K562 (cell line): ENCODE measurements around the gene FLOT2. TPM values are rescaled to one million over a fixed set of nuclear protein-coding genes. Genes with fewer than 3 reads are reported as not detected.

ENCODE experiments used
- ATAC-seq: fragments of 200-7000 bp; cut with Tn5 transposase; 3 replicates; pipeline ENCODE4 v1.9.1; 2020; ENCODE audit warnings: moderate library complexity
- BruUV-seq: library from RNA; stranded (reverse); fragments of 400-500 nt; replicated peaks from 2 replicates; lab custom pipeline; 2021; lab: Mats Ljungman, UMichigan
- CTCF ChIA-PET: fragments of 300-600 bp; formaldehyde crosslinking; extraction: SDS; loops from one replicate; lab custom pipeline; 2021; ENCODE audit warnings: low intra/inter-chr PET ratio; lab: Yijun Ruan, JAX
- POLR2A ChIA-PET: fragments of 300-600, 350-650 bp; sonication (Branson Sonifier 250); formaldehyde crosslinking; extraction: SDS; loops from one replicate; lab custom pipeline; 2021; ENCODE audit warnings: antibody characterized with exemption, inconsistent platforms; lab: Yijun Ruan, JAX
- DNase-seq, 4 experiments: peaks; one replicate each; pipeline versions ENCODE4 v3.0.0 to v3.0.0-alpha.2; 2011 to 2018; ENCODE audit warnings: low spot score in 3 of 4, mixed read lengths in 3 of 4; ENCODE audit errors: extremely low read depth in 1 of 4
- FAIRE-seq: peaks from 2 replicates; lab custom pipeline; 2011; peaks lifted over from hg19 to GRCh38; lab: Jason Lieb, UNC
- H2AFZ ChIP-seq: 2 replicates; pipeline ENCODE4 v1.6.0; 2011; ENCODE audit warnings: low read depth, low read length, control low read depth, inconsistent platforms
- H3K27ac ChIP-seq: fragments of 200-600 bp; 3 replicates; pipeline ENCODE4 v1.8.0; 2011; ENCODE audit warnings: low read depth, mild to moderate bottlenecking, control low read depth, inconsistent platforms, low read length, moderate library complexity, mixed read lengths; ENCODE audit errors: extremely low read depth
- H3K27me3 ChIP-seq, 2 experiments: fragments of 300-600 bp in 1 of 2; 2 replicates in 1 of 2; 3 replicates in 1 of 2; pipeline versions ENCODE4 v1.6.0 to v1.8.0; 2011; ENCODE audit warnings: inconsistent platforms in 2 of 2, low read length in 2 of 2, mild to moderate bottlenecking in 1 of 2, mixed read lengths in 1 of 2, moderate library complexity in 1 of 2; ENCODE audit not compliant: control insufficient read depth in 2 of 2, insufficient read depth in 2 of 2
- H3K36me3 ChIP-seq: fragments of 300-600 bp; 3 replicates; pipeline ENCODE4 v1.8.0; 2011; ENCODE audit warnings: mild to moderate bottlenecking, low read length, inconsistent platforms; ENCODE audit not compliant: control insufficient read depth, insufficient read depth
- H3K4me1 ChIP-seq, 2 experiments: fragments of 200-600 bp in 1 of 2; replicated peaks in 1 of 2; 2 replicates in 1 of 2; 3 replicates in 1 of 2; pipeline versions ENCODE4 v1.5.1 to v1.8.0; 2011; ENCODE audit warnings: inconsistent platforms in 2 of 2, low read length in 2 of 2, mild to moderate bottlenecking in 1 of 2, mixed read lengths in 1 of 2, moderate library complexity in 1 of 2; ENCODE audit not compliant: control insufficient read depth in 2 of 2, insufficient read depth in 2 of 2
- H3K4me2 ChIP-seq: 2 replicates; pipeline ENCODE4 v1.6.1; 2011; ENCODE audit warnings: low read length, control low read depth, inconsistent platforms, mixed read lengths; ENCODE audit not compliant: insufficient read depth
- H3K4me3 ChIP-seq: fragments of 200-600 bp; sonication (generic), shearing (Covaris generic); 2 replicates; pipeline ENCODE4 v1.5.1; 2016; ENCODE audit warnings: control low read depth, inconsistent platforms
- H3K79me2 ChIP-seq: fragments of 200-600 bp; 3 replicates; pipeline ENCODE4 v1.8.0; 2011; ENCODE audit warnings: low read length, inconsistent platforms; ENCODE audit not compliant: control insufficient read depth, insufficient read depth
- H3K9ac ChIP-seq, 2 experiments: 2 replicates each; pipeline versions ENCODE4 v1.6.0 to v1.6.1; 2011; ENCODE audit warnings: low read depth in 2 of 2, low read length in 2 of 2, control low read depth in 1 of 2, inconsistent platforms in 1 of 2, mild to moderate bottlenecking in 1 of 2, mixed read lengths in 1 of 2; ENCODE audit not compliant: insufficient read depth in 1 of 2
- H3K9me1 ChIP-seq: one replicate; pipeline ENCODE4 v1.6.0; 2011; ENCODE audit warnings: inconsistent platforms, mild to moderate bottlenecking, low read length, moderate library complexity; ENCODE audit not compliant: control insufficient read depth, insufficient read depth
- H3K9me3 ChIP-seq: replicated peaks from 2 replicates; pipeline ENCODE4 v1.5.1; 2011; ENCODE audit warnings: low read depth, low read length, inconsistent platforms; ENCODE audit not compliant: control insufficient read depth, insufficient read depth
- H4K20me1 ChIP-seq: replicated peaks from 2 replicates; pipeline ENCODE4 v1.6.1; 2011; ENCODE audit warnings: low read length, inconsistent platforms, mixed read lengths; ENCODE audit not compliant: control insufficient read depth, insufficient read depth
- ETV5 ChIP-seq: sonication (generic); formaldehyde crosslinking; IDR thresholded peaks from 2 replicates; pipeline ENCODE4 v1.4.0; 2020; ENCODE audit warnings: low read depth, mild to moderate bottlenecking, missing genetic modification reagents
- HIVEP1 ChIP-seq: fragments of 250-450 bp; sonication (Bioruptor Pico); IDR thresholded peaks from 2 replicates; pipeline ENCODE4 v1.4.0; 2020; ENCODE audit warnings: mild to moderate bottlenecking
- KLF13 ChIP-seq: fragments of 450-650 bp; IDR thresholded peaks from 2 replicates; pipeline ENCODE4 v1.6.1; 2016; ENCODE audit warnings: missing genetic modification characterization, low read depth, mild to moderate bottlenecking, missing compliant biosample characterization, moderate library complexity, borderline replicate concordance
- LCOR ChIP-seq: sonication (generic); formaldehyde crosslinking; IDR thresholded peaks from 2 replicates; pipeline ENCODE4 v1.8.0; 2022; ENCODE audit warnings: mild to moderate bottlenecking, missing genetic modification reagents
- MYBL2 ChIP-seq, 2 experiments: fragments of 450-650 bp in 1 of 2; sonication (generic) in 1 of 2; formaldehyde crosslinking in 1 of 2; IDR thresholded peaks; 2 replicates each; pipeline versions ENCODE4 v1.6.1 to v1.8.1; 2017 to 2022; ENCODE audit warnings: borderline replicate concordance in 1 of 2, inconsistent platforms in 1 of 2, low read depth in 1 of 2, mild to moderate bottlenecking in 1 of 2, missing genetic modification reagents in 1 of 2, moderate library complexity in 1 of 2
- PHF21A ChIP-seq: fragments of 450-650 bp; IDR thresholded peaks from 2 replicates; pipeline ENCODE4 v1.6.1; 2017; ENCODE audit warnings: low read depth, borderline replicate concordance
- PTRF ChIP-seq: fragments of 450-650 bp; IDR thresholded peaks from 2 replicates; pipeline ENCODE4 v1.6.1; 2016; ENCODE audit warnings: mild to moderate bottlenecking, missing genetic modification characterization, missing compliant biosample characterization
- SNRNP70 ChIP-seq: fragments of 200-400 bp; formaldehyde crosslinking; optimal IDR thresholded peaks from 2 replicates; pipeline ENCODE3; 2017; ENCODE audit warnings: low read depth, low read length
- TBL1XR1 ChIP-seq, 2 experiments: IDR thresholded peaks; 2 replicates each; pipeline ENCODE4 v1.6.1; 2012; ENCODE audit warnings: improper control_type of control experiment in 2 of 2, low read length in 2 of 2, mild to moderate bottlenecking in 1 of 2
- ZBED1 ChIP-seq: IDR thresholded peaks from 2 replicates; pipeline ENCODE4 v1.6.1; 2014
- ZFP36 ChIP-seq: fragments of 150-350 bp; IDR thresholded peaks from 2 replicates; pipeline ENCODE4 v1.6.1; 2018; ENCODE audit warnings: low read length, low read depth; ENCODE audit not compliant: partially characterized antibody
- ZNF121 ChIP-seq: sonication (generic); formaldehyde crosslinking; conservative IDR thresholded peaks from 2 replicates; pipeline ENCODE4 v1.8.0; 2022; ENCODE audit warnings: missing genetic modification reagents
- ZNF57 ChIP-seq: fragments of 450-650 bp; formaldehyde crosslinking; IDR thresholded peaks from 2 replicates; pipeline ENCODE4 v1.4.0; 2020; ENCODE audit warnings: mild to moderate bottlenecking, moderate library complexity
- WGBS: fragments of 100-300 bp; shearing (Covaris generic); methylation state at CpG from one replicate; pipeline ENCODE4 v1.1.6; 2016; ENCODE audit warnings: low coverage, mixed read lengths; ENCODE audit not compliant: insufficient coverage; ENCODE audit errors: missing lambda C conversion rate; 5-methylcytosine and 5-hydroxymethylcytosine counted together
- in situ Hi-C: fragments of 300-500 bp; cut with MboI; formaldehyde crosslinking; loops from 4 replicates; pipeline ENCODE4 v1.15.0; 2018; ENCODE audit warnings: inconsistent platforms, mixed read lengths
- intact Hi-C: fragments of 100-400 bp; cut with micrococcal nuclease; formaldehyde crosslinking; loops from 2 replicates; pipeline ENCODE4 v1.14.2; 2022
- polyA plus RNA-seq, 8 experiments: library from polyadenylated mRNA; depleted of rRNA in 4 of 8; stranded (reverse) in 5 of 8; unstranded in 3 of 8; fragments of >200 nt; fragmentation: Nextera tagmentation in 2 of 8; fragmentation: Illumina TruSeq in 1 of 8; extraction: Ambion mirVana in 2 of 8; extraction: Trizol in 1 of 8; gene quantifications; 2 replicates each; pipeline versions ENCODE4 v1.2.1 to v1.2.3, GENCODE V29; 2011 to 2014; ENCODE audit warnings: inconsistent platforms in 1 of 8, missing spikeins in 1 of 8
- total RNA-seq, 7 experiments: library from RNA; depleted of rRNA in 6 of 7; stranded (reverse); fragments of >200 nt in 6 of 7; fragmentation: Illumina TruSeq in 2 of 7; extraction: Trizol in 2 of 7; gene quantifications; 2 replicates each; pipeline versions ENCODE4 v1.2.1 to v1.2.3, GENCODE V29; 2011 to 2021; ENCODE audit warnings: low replicate concordance in 1 of 7
- TF ChIP-seq, protein P1 (sequence below): fragments of 250-450 bp; sonication (Bioruptor Pico); IDR thresholded peaks from 2 replicates; pipeline ENCODE4 v1.5.0; 2021

Gene FLOT2
- total and polyA plus RNA-seq, 9 of the 15 experiments (the other 6 are each of a cell fraction or from before 2014, with no cell fraction given): 17.5 to 138 (median 41.7) TPM

DNA sequence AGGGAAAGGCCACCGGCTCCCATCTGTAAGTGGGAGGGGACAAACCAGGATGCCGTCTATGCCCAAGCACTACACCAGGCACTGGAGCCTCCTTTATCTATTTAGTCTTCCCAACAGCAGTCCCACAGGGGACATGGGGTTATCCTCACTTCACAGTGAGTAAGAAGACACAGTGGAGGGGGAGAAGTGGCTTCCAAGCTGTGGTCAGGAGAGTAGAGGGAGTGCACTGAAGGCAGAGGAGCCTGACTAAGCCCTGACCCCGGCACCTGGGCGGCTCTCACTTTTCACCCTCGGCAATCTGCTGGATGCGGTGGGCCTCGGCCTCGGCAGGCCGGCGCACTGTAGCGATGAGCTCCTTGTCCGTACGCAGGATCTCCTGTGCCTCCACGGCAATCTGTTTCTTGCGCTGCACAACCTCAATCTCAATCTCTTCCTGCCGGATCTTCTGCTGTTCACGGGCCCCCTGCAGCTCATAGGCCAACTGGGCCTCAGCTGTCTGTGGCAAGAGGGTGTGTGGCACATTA lies 15.9 kb downstream of the FLOT2 start:
- POLR2A ChIA-PET: interaction anchor here (0.6 to 4.3 kb wide), 12 partner anchors 10 to 170 kb away, joined by 3 to 29 read pairs (median 3); partner anchors contain the start of gene PROCA1
- no peaks in the 10 kb centered on the region for H3K27me3 ChIP-seq
- WGBS: 81% methylated on average over 17 of the region's 17 CpGs
- H3K9me1 ChIP-seq: no peaks in the 10 kb centered on the region
- peaks cover 77% of the 10 kb centered on the region for H3K36me3 ChIP-seq
- H4K20me1 ChIP-seq: no peaks in the 10 kb centered on the region; the same call in 1 of the 2 replicates
- intact Hi-C loops (no loop called here), in situ Hi-C loops (no loop called here)
- no peak for DNase-seq
- TF ChIP-seq PTRF (tag) (no peak), ZNF121 (no peak), ETV5 (CRISPR knock-in tag) (no peak), MYBL2 (IDR thresholded peaks at IDR 0.05; ENCODE audit: low read depth) (no peak), MYBL2 (CRISPR knock-in tag; IDR thresholded peaks at IDR 0.05; ENCODE audit: borderline replicate concordance) (no peak), LCOR (no peak), SNRNP70 (no peak), ZNF57 (CRISPR knock-in tag) (no peak), HIVEP1 (CRISPR knock-in tag) (no peak), KLF13 (no peak), TBL1XR1 (IDR thresholded peaks at IDR 0.05; ENCODE audit: low read length in 2 of 2) (no peak), ZFP36 (no peak), ZBED1 (no peak), PHF21A (no peak)
- TF ChIP-seq, protein P1, sequence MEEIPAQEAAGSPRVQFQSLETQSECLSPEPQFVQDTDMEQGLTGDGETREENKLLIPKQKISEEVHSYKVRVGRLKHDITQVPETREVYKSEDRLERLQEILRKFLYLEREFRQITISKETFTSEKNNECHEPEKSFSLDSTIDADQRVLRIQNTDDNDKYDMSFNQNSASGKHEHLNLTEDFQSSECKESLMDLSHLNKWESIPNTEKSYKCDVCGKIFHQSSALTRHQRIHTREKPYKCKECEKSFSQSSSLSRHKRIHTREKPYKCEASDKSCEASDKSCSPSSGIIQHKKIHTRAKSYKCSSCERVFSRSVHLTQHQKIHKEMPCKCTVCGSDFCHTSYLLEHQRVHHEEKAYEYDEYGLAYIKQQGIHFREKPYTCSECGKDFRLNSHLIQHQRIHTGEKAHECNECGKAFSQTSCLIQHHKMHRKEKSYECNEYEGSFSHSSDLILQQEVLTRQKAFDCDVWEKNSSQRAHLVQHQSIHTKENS (CRISPR knock-in tag): no peak
- CTCF ChIA-PET: no interaction called here
- H2AFZ ChIP-seq: no peak overlapping the region
- no peak overlapping the region for H3K4me2 ChIP-seq
- H3K79me2 ChIP-seq: no peaks in the 10 kb centered on the region
- H3K4me1 ChIP-seq: peaks cover 13 to 45% of the 10 kb centered on the region in 2 experiments; a peak in 4 of 5 replicates
- FAIRE-seq: no peak
- no TSS peak for BruUV-seq
- ATAC-seq: no peak
- peak overlapping the region in 1 of 2 experiments; percentile 86; a peak in 2 of 4 replicates for H3K9ac ChIP-seq
- peaks cover 3% of the 10 kb centered on the region for H3K9me3 ChIP-seq
- no peak overlapping the region for H3K4me3 ChIP-seq
- no peak overlapping the region for H3K27ac ChIP-seq
